CD4-positive, alpha-beta T cell (primary cell): ENCODE measurements around the gene C1QTNF7. TPM values are rescaled to one million over a fixed set of nuclear protein-coding genes. Genes with fewer than 3 reads are reported as not detected.

Experiments used
- ATAC-seq: fragments of 200-7000 bp; cut with Tn5 transposase; one replicate; pipeline ENCODE4 v1.10.0; 2022; ENCODE audit warnings: mild to moderate bottlenecking; ENCODE audit not compliant: poor library complexity
- CTCF ChIA-PET: fragments of 350-600 bp; sonication (Branson Sonifier 250); formaldehyde crosslinking; loops from one replicate; lab custom pipeline; 2021; ENCODE audit warnings: antibody characterized with exemption, inconsistent platforms; lab: Charles Lee
- POLR2A ChIA-PET: fragments of 350-600 bp; sonication (Branson Sonifier 250); formaldehyde crosslinking; loops from one replicate; lab custom pipeline; 2021; ENCODE audit warnings: antibody characterized with exemption, inconsistent platforms; lab: Charles Lee
- DNase-seq, 14 experiments: peaks; one replicate each; pipeline ENCODE4 v3.0.0-alpha.2; 2013 to 2020; ENCODE audit warnings: mixed read lengths in 2 of 14
- H3K27ac ChIP-seq, 2 donors: one replicate each; pipeline versions ENCODE4 v1.5.1 to v1.7.0; 2013; ENCODE audit warnings: low read length in 2 of 2, low read depth in 1 of 2, mild to moderate bottlenecking in 1 of 2
- H3K27me3 ChIP-seq, 2 experiments: 1 replicate in 1 of 2; 2 replicates in 1 of 2; pipeline versions ENCODE4 v1.6.1 to v1.7.0; 2013; ENCODE audit warnings: low read length in 2 of 2, control low read depth in 1 of 2, mild to moderate bottlenecking in 1 of 2, moderate library complexity in 1 of 2; ENCODE audit not compliant: insufficient read depth in 2 of 2, control insufficient read depth in 1 of 2
- H3K36me3 ChIP-seq: one replicate; pipeline ENCODE4 v1.6.1; 2013; ENCODE audit warnings: low read length, control low read depth; ENCODE audit not compliant: insufficient read depth
- H3K4me1 ChIP-seq: one replicate; pipeline ENCODE4 v1.6.1; 2013; ENCODE audit warnings: low read length, control low read depth; ENCODE audit not compliant: insufficient read depth
- H3K4me3 ChIP-seq: one replicate; pipeline ENCODE4 v1.5.1; 2013; ENCODE audit warnings: mild to moderate bottlenecking, low read length, moderate library complexity
- H3K9me3 ChIP-seq, 2 experiments: 1 replicate in 1 of 2; 2 replicates in 1 of 2; pipeline versions ENCODE4 v1.6.1 to v1.7.0; 2013; ENCODE audit warnings: low read length in 2 of 2, mild to moderate bottlenecking in 2 of 2, control low read depth in 1 of 2, moderate library complexity in 1 of 2; ENCODE audit not compliant: control insufficient read depth in 1 of 2, insufficient read depth in 1 of 2
- H3K27ac Mint-ChIP-seq: one replicate; pipeline ENCODE4 v1.8.0; 2020; ENCODE audit warnings: mixed read lengths
- H3K27me3 Mint-ChIP-seq: one replicate; pipeline ENCODE4 v1.8.0; 2021; ENCODE audit warnings: mixed read lengths
- H3K36me3 Mint-ChIP-seq: one replicate; pipeline ENCODE4 v1.8.0; 2021; ENCODE audit warnings: low read depth, mixed read lengths
- H3K4me1 Mint-ChIP-seq: one replicate; pipeline ENCODE4 v1.8.0; 2021; ENCODE audit warnings: low read depth, mixed read lengths
- H3K4me3 Mint-ChIP-seq: one replicate; pipeline ENCODE4 v1.8.0; 2020; ENCODE audit warnings: mild to moderate bottlenecking, mixed read lengths
- H3K9me3 Mint-ChIP-seq: one replicate; pipeline ENCODE4 v1.8.0; 2020; ENCODE audit warnings: mixed read lengths
- CTCF ChIP-seq: fragments of 200-600 bp; IDR thresholded peaks from one replicate; pipeline ENCODE4 v1.8.0; 2022; ENCODE audit warnings: antibody characterized with exemption, mild to moderate bottlenecking
- intact Hi-C, 2 experiments: fragments of 100-400 bp; cut with DNase I in 1 of 2; cut with micrococcal nuclease in 1 of 2; formaldehyde crosslinking; loops; one replicate each; pipeline versions ENCODE4 v1.15.1 to v1.9.0; 2023 to 2025; cut with DNase I, micrococcal nuclease
- polyA plus RNA-seq, 2 donors: library from polyadenylated mRNA; unstranded; fragments of 120-200 nt; gene quantifications; one replicate each; pipeline ENCODE4 v1.2.1, GENCODE V29; 2013
- total RNA-seq, 174 experiments: library from RNA in 2 of 174; stranded (reverse) in 2 of 174; gene quantifications; one replicate each; pipeline ENCODE4 v1.2.3 and lab custom pipeline; 2021 to 2026

The C1QTNF7 gene
- total RNA-seq = not detected
- 0.10 TPM for polyA plus RNA-seq (2013, experiment 1 of 2)
- polyA plus RNA-seq (2013, experiment 2 of 2) = 0.12 TPM
- 0 to 0.16 (median 0) reads per million in 172 experiments for total RNA-seq (lab: John Stamatoyannopoulos, UW)

- intact Hi-C loops = no loop called here
- no peaks in the 10 kb centered on the region for H3K36me3 ChIP-seq
- Mint-ChIP-seq H3K4me3 (no peak within 1 kb of the TSS), H3K36me3 (no peaks in the 10 kb centered on the region), H3K9me3 (no peaks in the 10 kb centered on the region), H3K27me3 (no peaks in the 10 kb centered on the region), H3K4me1 (no peaks in the 10 kb centered on the region), H3K27ac (no peak within 1 kb of the TSS)
- H3K27ac ChIP-seq = no peak within 1 kb of the TSS
- H3K4me1 ChIP-seq = peaks cover 3% of the 10 kb centered on the region
- no peak for ATAC-seq
- POLR2A ChIA-PET = no interaction called here
- CTCF ChIA-PET = no interaction called here
- no peaks in the 10 kb centered on the region for H3K27me3 ChIP-seq
- no peak within 1 kb of the TSS for H3K4me3 ChIP-seq
- no peaks in the 10 kb centered on the region for H3K9me3 ChIP-seq
- DNase-seq = no peak
- no peak for TF ChIP-seq CTCF
These were observed at the start of gene C1QTNF7 for GRCh38 chr4:15427701-15428100. Gene C1QTNF7, plus strand, starts transcription at chr4:15428033. Its CDS starts 7,711 bp downstream, at chr4:15435744.

GRCh38 chr4:15378062-15378461 is 49.8 kb upstream of the C1QTNF7 start:
- ChIA-PET POLR2A (interaction anchor here (1.3 kb wide), 1 partner anchor 23 kb away, joined by 4 read pairs; no protein-coding TSS in a partner anchor), CTCF (interaction anchor here (1.5 kb wide), 1 partner anchor 18 kb away, joined by 4 read pairs; no protein-coding TSS in a partner anchor)
- H3K4me1 ChIP-seq = peaks cover 4% of the 10 kb centered on the region
- TF ChIP-seq CTCF = no peak
- H3K27ac Mint-ChIP-seq = no peak overlapping the region
- H3K36me3 ChIP-seq = no peaks in the 10 kb centered on the region
- intact Hi-C loops = no loop called here
- H3K9me3 ChIP-seq = peaks cover 0 to 3% of the 10 kb centered on the region in 2 experiments
- DNase-seq = no peak
- no peak overlapping the region for H3K4me3 ChIP-seq
- no peaks in the 10 kb centered on the region for H3K27me3 Mint-ChIP-seq
- H3K9me3 Mint-ChIP-seq = no peaks in the 10 kb centered on the region
- ATAC-seq = no peak
- H3K4me1 Mint-ChIP-seq = peaks cover 28% of the 10 kb centered on the region
- no peaks in the 10 kb centered on the region for H3K27me3 ChIP-seq
- no peak overlapping the region for H3K27ac ChIP-seq
- no peak overlapping the region for H3K4me3 Mint-ChIP-seq
- H3K36me3 Mint-ChIP-seq = no peaks in the 10 kb centered on the region

GRCh38 chr4:15378493-15378892 is 49.3 kb upstream of the C1QTNF7 start:
- TF ChIP-seq CTCF = no peak
- ChIA-PET POLR2A (interaction anchor here (1.3 kb wide), 1 partner anchor 23 kb away, joined by 4 read pairs; no protein-coding TSS in a partner anchor), CTCF (interaction anchor here (0.5 to 1.5 kb wide), 2 partner anchors 18 to 388 kb away, joined by 3 to 4 read pairs; no protein-coding TSS in a partner anchor)
- no peak overlapping the region for H3K27ac ChIP-seq
- H3K4me1 ChIP-seq = peaks cover 4% of the 10 kb centered on the region
- Mint-ChIP-seq H3K27ac (no peak overlapping the region), H3K4me1 (peaks cover 28% of the 10 kb centered on the region), H3K27me3 (no peaks in the 10 kb centered on the region), H3K36me3 (no peaks in the 10 kb centered on the region), H3K9me3 (no peaks in the 10 kb centered on the region), H3K4me3 (no peak overlapping the region)
- no peak for ATAC-seq
- no peak for DNase-seq
- no peaks in the 10 kb centered on the region for H3K27me3 ChIP-seq
- intact Hi-C loops = no loop called here
- H3K36me3 ChIP-seq = no peaks in the 10 kb centered on the region
- peaks cover 0 to 3% of the 10 kb centered on the region in 2 experiments for H3K9me3 ChIP-seq
- H3K4me3 ChIP-seq = no peak overlapping the region
